Measurements from ENCODE around the gene PSMA2. TPM values are rescaled to one million over a fixed set of nuclear protein-coding genes. Genes with fewer than 3 reads are reported as not detected.
A peak's percentile ranks its signal among the peaks of the same experiment; 100 is the strongest.

Gene PSMA2
- 46.7 TPM for total RNA-seq

GRCh38 chr7:42931834-42932651 lies at the start of gene PSMA2, which contains the start of gene MRPL32:
Gene PSMA2 (minus strand): TSS chr7:42932174. CDS start chr7:42932158, 16 bp downstream.
Gene MRPL32 (plus strand): TSS chr7:42932376. CDS start chr7:42932387, 11 bp downstream.
- DNase-seq (ENCODE audit: low spot score): peak; percentile 97

GRCh38 chr7:42981601-42982000 lies 49.6 kb upstream of the PSMA2 start:
- no peak for DNase-seq (ENCODE audit: low spot score)

GRCh38 chr7:42980514-42980913 lies 48.5 kb upstream of the PSMA2 start:
- DNase-seq (ENCODE audit: low spot score): no peak

GRCh38 chr7:42980084-42980483 lies 48.1 kb upstream of the PSMA2 start:
- no peak for DNase-seq (ENCODE audit: low spot score)

GRCh38 chr7:42978496-42978895 lies 46.5 kb upstream of the PSMA2 start:
- no peak for DNase-seq (ENCODE audit: low spot score)

- DNase-seq (ENCODE audit: low spot score): no peak
Observed at GRCh38 chr7:42976371-42976770, 44.4 kb upstream of the PSMA2 start.

GRCh38 chr7:42972699-42973500 lies 40.9 kb upstream of the PSMA2 start:
- peak; percentile 48 for DNase-seq (ENCODE audit: low spot score)

GRCh38 chr7:42967391-42967790 lies 35.4 kb upstream of the PSMA2 start:
- DNase-seq (ENCODE audit: low spot score): no peak

GRCh38 chr7:42964849-42965805 lies 33.2 kb upstream of the PSMA2 start:
- no peak for DNase-seq (ENCODE audit: low spot score)

GRCh38 chr7:42964293-42964692 lies 32.3 kb upstream of the PSMA2 start:
- DNase-seq (ENCODE audit: low spot score): no peak

GRCh38 chr7:42961170-42961569 lies 29.2 kb upstream of the PSMA2 start:
- no peak for DNase-seq (ENCODE audit: low spot score)

GRCh38 chr7:42960762-42961161 lies 28.8 kb upstream of the PSMA2 start:
- no peak for DNase-seq (ENCODE audit: low spot score)

- DNase-seq (ENCODE audit: low spot score): no peak
Observed at GRCh38 chr7:42959549-42959948, 27.6 kb upstream of the PSMA2 start.

GRCh38 chr7:42956062-42956461 lies 24.1 kb upstream of the PSMA2 start:
- DNase-seq (ENCODE audit: low spot score): no peak

GRCh38 chr7:42953994-42954393 lies 22.0 kb upstream of the PSMA2 start:
- DNase-seq (ENCODE audit: low spot score): no peak

GRCh38 chr7:42952328-42952727 lies 20.4 kb upstream of the PSMA2 start:
- no peak for DNase-seq (ENCODE audit: low spot score)

- no peak for DNase-seq (ENCODE audit: low spot score)
Observed at GRCh38 chr7:42950417-42950816, 18.4 kb upstream of the PSMA2 start.

GRCh38 chr7:42947521-42947920 lies 15.5 kb upstream of the PSMA2 start:
- no peak for DNase-seq (ENCODE audit: low spot score)

GRCh38 chr7:42946627-42946950 lies 14.6 kb upstream of the PSMA2 start:
- DNase-seq (ENCODE audit: low spot score): no peak

GRCh38 chr7:42945821-42946626 lies 14.1 kb upstream of the PSMA2 start:
- no peak for DNase-seq (ENCODE audit: low spot score)
